Mammary epithelial cell (primary cell): ENCODE data around the gene RAB11FIP4.
A peak's percentile ranks its signal among the peaks of the same experiment; 100 is the strongest.

ENCODE experiments used
- CTCF ChIP-seq, 2 donors: IDR thresholded peaks in 1 of 2; conservative IDR thresholded peaks in 1 of 2; 2 replicates each; pipeline ENCODE4 v1.5.1; 2011 to 2012; ENCODE audit warnings: inconsistent platforms in 2 of 2, low read length in 2 of 2, mild to moderate bottlenecking in 2 of 2, control low read depth in 1 of 2, low read depth in 1 of 2; ENCODE audit not compliant: insufficient read depth in 1 of 2; ENCODE audit errors: extremely low read depth in 1 of 2
- EZH2 ChIP-seq: IDR thresholded peaks from 2 replicates; pipeline ENCODE4 v1.6.1; 2012; ENCODE audit warnings: low read length, inconsistent platforms, borderline replicate concordance

DNA sequence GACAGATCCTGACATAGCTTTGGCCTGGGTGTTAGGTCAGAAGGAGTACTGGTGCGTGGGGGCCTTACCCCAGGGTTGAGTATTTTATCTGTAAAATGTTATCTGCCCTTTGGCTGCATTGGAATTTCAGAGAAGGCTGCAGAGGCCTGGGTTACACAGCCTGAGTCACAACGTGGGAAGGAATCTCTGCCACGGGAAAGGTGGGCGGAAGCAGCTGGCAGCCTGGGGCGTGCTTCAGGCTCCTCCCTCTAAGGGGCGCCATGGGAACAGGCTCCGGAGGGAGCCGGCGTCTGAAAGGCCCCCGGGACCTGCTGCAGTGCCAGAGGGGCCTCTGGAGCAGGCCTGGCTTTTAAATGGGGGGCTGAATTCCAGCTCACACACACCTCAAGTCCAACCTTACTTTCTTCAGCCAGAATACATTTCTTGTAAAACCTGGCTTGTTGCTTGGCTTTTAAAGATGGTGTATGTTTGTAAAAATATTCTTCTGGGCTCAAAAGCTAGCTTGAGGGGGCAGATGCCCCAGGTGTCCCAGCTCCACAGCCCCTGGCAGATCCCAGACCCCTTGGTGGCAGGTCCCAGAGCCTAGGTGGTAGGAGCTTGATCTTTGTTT, 142.2 kb downstream of the RAB11FIP4 start:
- peak; percentile 4 to 19 for TF ChIP-seq CTCF (conservative IDR thresholded peaks at IDR 0.05 in 1 of 2, IDR thresholded peaks at IDR 0.05 in 1 of 2; ENCODE audit: extremely low read depth in 1 of 2, insufficient read depth in 1 of 2, low read depth in 1 of 2, low read length in 2 of 2)
- no peak for TF ChIP-seq EZH2
